ENCODE data around the gene AVL9. TPM values are rescaled to one million over a fixed set of nuclear protein-coding genes. Genes with fewer than 3 reads are reported as not detected.
"Not testable (repeated sequence)": the region's sequence is repeated elsewhere in the genome, so short reads cannot be mapped to it uniquely, and the experiment has no call there.

Gene AVL9
- total and polyA plus RNA-seq, 8 donors, result 4.6 to 23.4 (median 17.2) TPM

DNA sequence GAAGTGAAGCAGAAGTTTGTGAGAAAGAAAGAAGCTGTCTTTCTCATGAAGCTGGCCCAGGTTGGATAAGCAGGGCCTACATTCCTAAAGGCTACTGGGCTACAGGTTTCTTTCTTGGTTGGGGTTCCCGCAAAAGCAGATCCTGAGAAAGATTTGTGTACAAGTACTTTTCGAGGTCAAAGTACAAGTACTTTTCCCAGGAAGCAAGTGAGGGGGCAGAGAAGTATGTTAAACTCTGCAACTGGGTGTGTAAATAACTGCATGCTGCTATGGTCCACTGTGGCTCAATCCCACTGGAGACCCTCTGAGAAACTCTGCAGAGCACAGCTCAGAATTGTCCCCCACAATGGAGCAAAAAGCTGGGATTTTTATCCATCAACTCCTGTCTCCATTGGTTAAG is 33.8 kb upstream of the AVL9 start:
- TF ChIP-seq, protein P1, sequence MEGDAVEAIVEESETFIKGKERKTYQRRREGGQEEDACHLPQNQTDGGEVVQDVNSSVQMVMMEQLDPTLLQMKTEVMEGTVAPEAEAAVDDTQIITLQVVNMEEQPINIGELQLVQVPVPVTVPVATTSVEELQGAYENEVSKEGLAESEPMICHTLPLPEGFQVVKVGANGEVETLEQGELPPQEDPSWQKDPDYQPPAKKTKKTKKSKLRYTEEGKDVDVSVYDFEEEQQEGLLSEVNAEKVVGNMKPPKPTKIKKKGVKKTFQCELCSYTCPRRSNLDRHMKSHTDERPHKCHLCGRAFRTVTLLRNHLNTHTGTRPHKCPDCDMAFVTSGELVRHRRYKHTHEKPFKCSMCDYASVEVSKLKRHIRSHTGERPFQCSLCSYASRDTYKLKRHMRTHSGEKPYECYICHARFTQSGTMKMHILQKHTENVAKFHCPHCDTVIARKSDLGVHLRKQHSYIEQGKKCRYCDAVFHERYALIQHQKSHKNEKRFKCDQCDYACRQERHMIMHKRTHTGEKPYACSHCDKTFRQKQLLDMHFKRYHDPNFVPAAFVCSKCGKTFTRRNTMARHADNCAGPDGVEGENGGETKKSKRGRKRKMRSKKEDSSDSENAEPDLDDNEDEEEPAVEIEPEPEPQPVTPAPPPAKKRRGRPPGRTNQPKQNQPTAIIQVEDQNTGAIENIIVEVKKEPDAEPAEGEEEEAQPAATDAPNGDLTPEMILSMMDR (IDR thresholded peaks at IDR 0.05), result no peak
- Histone ChIP-seq H3K4me3 (no peak overlapping the region), H3K27me3 (no peaks in the 10 kb centered on the region), H3K9me3 (no peaks in the 10 kb centered on the region), H3K36me3 (no peaks in the 10 kb centered on the region), H3K4me1 (peaks cover 0 to 6% (median 3%) of the 10 kb centered on the region in 3 donors), H3K27ac (no peak overlapping the region)
- ATAC-seq (peak in 2 of 4 donors; percentile 23 to 51), FAIRE-seq (no peak), DNase-seq (no peak)
- intact Hi-C loops (cut with DNase I), result no loop called here
- WGBS, 2 donors, result 36% methylated on average over 2 of the region's 2 CpGs

- Histone ChIP-seq H3K36me3 (no peaks in the 10 kb centered on the region), H3K4me3 (no peak overlapping the region), H3K9me3 (no peaks in the 10 kb centered on the region), H3K27ac (no peak overlapping the region), H3K4me1 (peaks cover 0 to 6% (median 3%) of the 10 kb centered on the region in 3 donors), H3K27me3 (no peaks in the 10 kb centered on the region)
- DNase-seq, result no peak
- intact Hi-C loops (cut with DNase I), result no loop called here
- TF ChIP-seq, protein P1 (IDR thresholded peaks at IDR 0.05), result no peak
- ATAC-seq, result peak in 3 of 4 donors; percentile 48 to 83 (median 66)
- no peak for FAIRE-seq
These were observed 32.8 kb upstream of the AVL9 start for GRCh38 chr7:32462451-32462850.

DNA sequence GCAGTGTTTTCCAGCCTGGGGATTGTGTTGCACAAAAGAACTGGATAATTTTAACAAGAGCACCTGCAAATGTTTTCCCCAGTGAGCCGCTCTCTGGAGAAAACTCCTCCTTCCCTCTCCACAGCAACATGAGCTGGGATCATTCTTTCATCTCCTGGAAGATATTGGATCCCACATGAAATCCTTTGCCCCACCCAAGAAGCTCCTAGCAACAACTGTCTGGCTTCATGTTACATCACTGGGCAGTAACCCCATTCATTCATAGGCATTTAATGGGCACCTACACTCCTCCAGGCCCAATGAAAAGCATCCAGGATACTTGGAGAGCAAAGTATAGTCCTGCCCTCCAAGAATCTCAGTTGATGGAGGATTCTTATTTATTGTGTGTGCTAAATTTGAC is 32.3 kb upstream of the AVL9 start:
- intact Hi-C loops (cut with DNase I), result no loop called here
- TF ChIP-seq, protein P1 (IDR thresholded peaks at IDR 0.05), result no peak
- no peak for DNase-seq
- no peak overlapping the region for H3K4me3 ChIP-seq
- peaks cover 0 to 6% (median 3%) of the 10 kb centered on the region in 3 donors for H3K4me1 ChIP-seq
- H3K36me3 ChIP-seq, result no peaks in the 10 kb centered on the region
- 88 to 94% methylated on average over 1 of the region's 1 CpG for WGBS, 2 donors
- H3K27ac ChIP-seq, result no peak overlapping the region
- no peaks in the 10 kb centered on the region for H3K9me3 ChIP-seq
- ATAC-seq, result no peak
- FAIRE-seq, result no peak
- no peaks in the 10 kb centered on the region for H3K27me3 ChIP-seq

- intact Hi-C loops (cut with DNase I); H3K27ac ChIP-seq; H3K9me3 ChIP-seq; H3K27me3 ChIP-seq; H3K4me3 ChIP-seq; H3K36me3 ChIP-seq; FAIRE-seq; DNase-seq; H3K4me1 ChIP-seq; ATAC-seq: not testable (repeated sequence)
- WGBS, 2 donors, result 70 to 74% methylated on average over 16 to 17 of the region's 30 CpGs
These were observed 30.5 kb upstream of the AVL9 start for GRCh38 chr7:32464641-32465416.

DNA sequence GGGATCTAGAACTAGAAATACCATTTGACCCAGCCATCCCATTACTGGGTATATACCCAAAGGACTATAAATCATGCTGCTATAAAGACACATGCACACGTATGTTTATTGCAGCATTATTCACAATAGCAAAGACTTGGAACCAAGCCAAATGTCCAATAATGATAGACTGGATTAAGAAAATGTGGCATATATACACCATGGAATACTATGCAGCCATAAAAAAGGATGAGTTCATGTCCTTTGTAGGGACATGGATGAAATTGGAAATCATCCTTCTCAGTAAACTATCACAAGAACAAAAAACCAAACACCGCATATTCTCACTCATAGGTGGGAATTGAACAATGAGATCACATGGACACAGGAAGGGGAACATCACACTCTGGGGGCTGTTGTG is 25.3 kb upstream of the AVL9 start:
- H3K36me3 ChIP-seq; H3K27ac ChIP-seq; H3K9me3 ChIP-seq; H3K27me3 ChIP-seq; H3K4me1 ChIP-seq; DNase-seq; intact Hi-C loops (cut with DNase I); ATAC-seq; H3K4me3 ChIP-seq; FAIRE-seq: not testable (repeated sequence)
- no CpG with 5 or more reads among the region's 2 CpGs for WGBS, 2 donors

DNA sequence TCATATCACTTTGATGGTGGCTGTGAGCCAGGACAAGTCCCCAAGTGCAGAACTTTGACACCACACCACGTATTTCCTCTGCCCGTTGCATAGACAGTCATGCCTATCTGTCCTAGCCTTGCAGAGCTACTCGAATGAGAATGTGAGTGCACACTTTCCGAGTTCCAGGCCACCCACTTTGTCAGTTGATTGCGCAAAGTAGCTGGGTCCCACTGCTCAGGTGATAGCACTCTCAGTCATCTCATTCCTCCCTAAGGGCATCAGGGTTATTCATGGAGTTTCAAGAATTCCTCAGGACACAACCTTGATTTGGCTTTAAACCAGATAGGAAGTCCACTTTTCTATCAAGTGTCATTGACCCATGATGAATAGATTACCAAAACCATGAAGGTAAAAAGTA is 24.4 kb upstream of the AVL9 start:
- intact Hi-C loops (cut with DNase I), result no loop called here
- Histone ChIP-seq H3K36me3 (no peaks in the 10 kb centered on the region), H3K27me3 (no peaks in the 10 kb centered on the region), H3K4me1 (no peaks in the 10 kb centered on the region), H3K9me3 (no peaks in the 10 kb centered on the region), H3K4me3 (no peak overlapping the region), H3K27ac (no peak overlapping the region)
- no peak for ATAC-seq
- FAIRE-seq, result no peak
- no peak for DNase-seq
- WGBS, 2 donors, result 63 to 75% methylated on average over 5 of the region's 5 CpGs
- TF ChIP-seq, protein P1 (IDR thresholded peaks at IDR 0.05), result no peak

Data from pancreas (tissue), 10 donors.